Neural cell (in vitro differentiated cells): Measurements from ENCODE around the gene SHTN1. TPM values are rescaled to one million over a fixed set of nuclear protein-coding genes. Genes with fewer than 3 reads are reported as not detected.

Experiments
- H2AFZ ChIP-seq: fragments of 200-600, 300-800 bp; sonication (generic), shearing (Covaris generic); 2 replicates; pipeline ENCODE4 v1.6.0; 2014; ENCODE audit warnings: low read depth, mild to moderate bottlenecking, antibody characterized with exemption, low read length, moderate library complexity
- H3F3A ChIP-seq: fragments of 200-600 bp; shearing (Covaris generic); 2 replicates; pipeline ENCODE4 v1.6.1; 2016; ENCODE audit warnings: mild to moderate bottlenecking, moderate library complexity, mixed read lengths, antibody characterized with exemption, low read length; ENCODE audit not compliant: insufficient read depth, poor library complexity, severe bottlenecking
- H3K27ac ChIP-seq: fragments of 200-600, 300-800 bp; sonication (generic), shearing (Covaris generic); 2 replicates; pipeline ENCODE4 v1.5.1; 2014; ENCODE audit warnings: mild to moderate bottlenecking, low read length, moderate library complexity
- H3K27me3 ChIP-seq: fragments of 300-800, 200-600 bp; sonication (generic), shearing (Covaris generic); 2 replicates; pipeline ENCODE4 v1.6.0; 2014; ENCODE audit warnings: mild to moderate bottlenecking, low read depth, low read length, moderate library complexity; ENCODE audit not compliant: insufficient read depth
- H3K36me3 ChIP-seq: fragments of 300-800, 200-600 bp; sonication (generic), shearing (Covaris generic); 2 replicates; pipeline ENCODE4 v1.5.1; 2014; ENCODE audit warnings: mild to moderate bottlenecking, antibody characterized with exemption, low read length, moderate library complexity; ENCODE audit not compliant: insufficient read depth
- H3K4me2 ChIP-seq: fragments of 300-800, 200-600 bp; sonication (generic), shearing (Covaris generic); 2 replicates; pipeline ENCODE4 v1.6.0; 2014; ENCODE audit warnings: mild to moderate bottlenecking, low read length
- H3K4me3 ChIP-seq: fragments of 300-800, 200-600 bp; sonication (generic), shearing (Covaris generic); 2 replicates; pipeline ENCODE4 v1.5.1; 2014; ENCODE audit warnings: mild to moderate bottlenecking, low read length, moderate library complexity
- H3K79me2 ChIP-seq: fragments of 200-600 bp; shearing (Covaris generic); replicated peaks from 2 replicates; pipeline ENCODE4 v1.6.0; 2014; ENCODE audit warnings: mild to moderate bottlenecking, low read length, moderate library complexity; ENCODE audit not compliant: insufficient read depth
- H3K9ac ChIP-seq: fragments of 300-800, 200-600 bp; sonication (generic), shearing (Covaris generic); 2 replicates; pipeline ENCODE4 v1.6.1; 2016; ENCODE audit warnings: mild to moderate bottlenecking, low read length, mixed read lengths
- H3K9me2 ChIP-seq: fragments of 200-600 bp; shearing (Covaris generic); 2 replicates; pipeline ENCODE4 v1.6.1; 2016; ENCODE audit warnings: mild to moderate bottlenecking, low read length, mixed read lengths; ENCODE audit not compliant: insufficient read depth
- H3K9me3 ChIP-seq: fragments of 200-600, 300-800 bp; sonication (generic), shearing (Covaris generic); 2 replicates; pipeline ENCODE4 v1.6.1; 2016; ENCODE audit warnings: mild to moderate bottlenecking, mixed run types, low read length, moderate library complexity, mixed read lengths
- H4K20me1 ChIP-seq: fragments of 200-600 bp; shearing (Covaris generic); 2 replicates; pipeline ENCODE4 v1.6.1; 2016; ENCODE audit warnings: mild to moderate bottlenecking, mixed run types; ENCODE audit not compliant: insufficient read depth
- EP300 ChIP-seq: fragments of 450-650 bp; conservative IDR thresholded peaks from 2 replicates; pipeline ENCODE4 v1.6.1; 2014; ENCODE audit warnings: antibody characterized with exemption, mild to moderate bottlenecking, moderate library complexity; ENCODE audit not compliant: poor library complexity, severe bottlenecking
- EZH2 ChIP-seq: fragments of 200-600, 300-800 bp; shearing (Covaris generic), sonication (generic); IDR thresholded peaks from 2 replicates; pipeline ENCODE4 v1.6.1; 2014; ENCODE audit warnings: antibody characterized with exemption, low read length, borderline replicate concordance, mild to moderate bottlenecking; ENCODE audit not compliant: insufficient read depth, poor library complexity, severe bottlenecking
- MXI1 ChIP-seq: fragments of 450-650 bp; conservative IDR thresholded peaks from 2 replicates; pipeline ENCODE4 v1.6.1; 2014; ENCODE audit warnings: antibody characterized with exemption, mild to moderate bottlenecking; ENCODE audit not compliant: poor library complexity, severe bottlenecking
- POLR2AphosphoS5 ChIP-seq: IDR thresholded peaks from 2 replicates; pipeline ENCODE4 v1.6.1; 2012
- RAD21 ChIP-seq: fragments of 450-650 bp; conservative IDR thresholded peaks from 2 replicates; pipeline ENCODE4 v1.6.1; 2014; ENCODE audit warnings: antibody characterized with exemption, mild to moderate bottlenecking, moderate library complexity
- REST ChIP-seq: IDR thresholded peaks from 2 replicates; pipeline ENCODE4 v1.6.1; 2012; ENCODE audit warnings: borderline replicate concordance
- SMC3 ChIP-seq: fragments of 450-650 bp; conservative IDR thresholded peaks from 2 replicates; pipeline ENCODE4 v1.6.1; 2014; ENCODE audit warnings: antibody characterized with exemption, mild to moderate bottlenecking, moderate library complexity; ENCODE audit not compliant: poor library complexity
- TAF1 ChIP-seq: IDR thresholded peaks from 2 replicates; pipeline ENCODE4 v1.6.1; 2012; ENCODE audit warnings: low read depth
- polyA plus RNA-seq: library from polyadenylated mRNA; depleted of rRNA; stranded (reverse); fragments of >200 nt; gene quantifications from 2 replicates; pipeline ENCODE4 v1.2.3, GENCODE V29; 2014
- TF ChIP-seq, protein P1 (sequence below): fragments of 450-650 bp; IDR thresholded peaks from 2 replicates; pipeline ENCODE4 v1.5.1; 2014; ENCODE audit warnings: antibody characterized with exemption, mild to moderate bottlenecking, moderate library complexity; ENCODE audit not compliant: poor library complexity, severe bottlenecking

The SHTN1 gene
- polyA plus RNA-seq, 1 donor from 2014 or later, result 55.8 TPM

DNA sequence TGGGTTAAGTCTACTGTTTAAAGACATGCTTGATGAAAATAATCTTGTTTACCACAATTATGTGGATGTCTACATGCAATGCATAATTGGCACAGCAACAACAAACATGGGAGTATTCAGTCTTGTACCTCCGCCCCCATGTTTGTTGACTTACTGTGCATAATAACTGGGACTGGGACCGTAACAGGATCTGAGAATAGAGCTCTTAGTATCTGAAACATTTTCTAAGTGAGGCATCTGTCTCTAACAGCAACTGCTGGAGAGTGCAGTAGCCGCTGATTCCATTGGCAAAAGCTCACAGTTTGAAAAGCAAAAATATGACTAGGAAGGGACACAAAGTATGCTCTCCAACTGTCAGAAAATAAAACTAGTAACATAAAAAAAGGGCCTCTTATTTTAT, 94.1 kb downstream of the SHTN1 start:
- Histone ChIP-seq H4K20me1 (no peaks in the 10 kb centered on the region), H3K9ac (no peak overlapping the region), H3K4me3 (no peak overlapping the region), H3K9me2 (no peaks in the 10 kb centered on the region), H3K36me3 (peaks cover 6% of the 10 kb centered on the region), H2AFZ (no peak overlapping the region), H3K27ac (no peak overlapping the region), H3K9me3 (no peaks in the 10 kb centered on the region), H3F3A (no peaks in the 10 kb centered on the region), H3K4me2 (no peak overlapping the region), H3K27me3 (no peaks in the 10 kb centered on the region), H3K79me2 (no peaks in the 10 kb centered on the region)
- TF ChIP-seq EP300, result no peak
- no peak for TF ChIP-seq REST
- TF ChIP-seq, protein P1, sequence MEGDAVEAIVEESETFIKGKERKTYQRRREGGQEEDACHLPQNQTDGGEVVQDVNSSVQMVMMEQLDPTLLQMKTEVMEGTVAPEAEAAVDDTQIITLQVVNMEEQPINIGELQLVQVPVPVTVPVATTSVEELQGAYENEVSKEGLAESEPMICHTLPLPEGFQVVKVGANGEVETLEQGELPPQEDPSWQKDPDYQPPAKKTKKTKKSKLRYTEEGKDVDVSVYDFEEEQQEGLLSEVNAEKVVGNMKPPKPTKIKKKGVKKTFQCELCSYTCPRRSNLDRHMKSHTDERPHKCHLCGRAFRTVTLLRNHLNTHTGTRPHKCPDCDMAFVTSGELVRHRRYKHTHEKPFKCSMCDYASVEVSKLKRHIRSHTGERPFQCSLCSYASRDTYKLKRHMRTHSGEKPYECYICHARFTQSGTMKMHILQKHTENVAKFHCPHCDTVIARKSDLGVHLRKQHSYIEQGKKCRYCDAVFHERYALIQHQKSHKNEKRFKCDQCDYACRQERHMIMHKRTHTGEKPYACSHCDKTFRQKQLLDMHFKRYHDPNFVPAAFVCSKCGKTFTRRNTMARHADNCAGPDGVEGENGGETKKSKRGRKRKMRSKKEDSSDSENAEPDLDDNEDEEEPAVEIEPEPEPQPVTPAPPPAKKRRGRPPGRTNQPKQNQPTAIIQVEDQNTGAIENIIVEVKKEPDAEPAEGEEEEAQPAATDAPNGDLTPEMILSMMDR, result no peak
- no peak for TF ChIP-seq EZH2
- TF ChIP-seq RAD21, result no peak
- TF ChIP-seq POLR2AphosphoS5, result no peak
- TF ChIP-seq SMC3, result no peak
- no peak for TF ChIP-seq MXI1
- no peak for TF ChIP-seq TAF1

DNA sequence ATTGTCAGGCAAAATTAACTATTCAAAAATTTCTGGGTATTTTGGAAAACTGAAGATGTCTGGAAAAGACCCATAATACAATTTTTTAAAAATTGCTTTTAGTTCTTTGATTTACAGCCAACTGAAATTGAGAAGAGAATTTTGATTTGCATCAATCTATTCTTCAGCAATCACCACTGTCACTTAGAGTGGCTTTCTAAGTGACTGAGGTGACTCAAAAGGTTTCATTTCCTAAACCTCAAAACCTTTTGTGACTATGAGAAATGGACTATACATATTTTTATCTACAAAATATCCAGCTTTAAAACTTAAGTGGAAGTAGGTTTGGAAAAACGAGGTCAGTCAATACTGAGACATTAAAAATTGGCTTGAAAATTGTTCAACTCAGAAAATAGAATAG, 95.7 kb downstream of the SHTN1 start:
- peaks cover 6% of the 10 kb centered on the region for H3K36me3 ChIP-seq
- H3K9ac ChIP-seq, result no peak overlapping the region
- no peak overlapping the region for H2AFZ ChIP-seq
- H3K27ac ChIP-seq, result no peak overlapping the region
- no peaks in the 10 kb centered on the region for H4K20me1 ChIP-seq
- H3K27me3 ChIP-seq, result no peaks in the 10 kb centered on the region
- no peaks in the 10 kb centered on the region for H3K9me2 ChIP-seq
- no peak overlapping the region for H3K4me3 ChIP-seq
- no peak overlapping the region for H3K4me2 ChIP-seq
- H3F3A ChIP-seq, result no peaks in the 10 kb centered on the region
- TF ChIP-seq RAD21 (no peak), EP300 (no peak), EZH2 (no peak), SMC3 (no peak)
- TF ChIP-seq, protein P1, result no peak
- no peaks in the 10 kb centered on the region for H3K9me3 ChIP-seq
- no peaks in the 10 kb centered on the region for H3K79me2 ChIP-seq
